ENCODE measurements around the gene IPO4. TPM values are rescaled to one million over a fixed set of nuclear protein-coding genes. Genes with fewer than 3 reads are reported as not detected.

IPO4 gene
- total RNA-seq, 6 experiments from 2014 or later: 70.4 to 85.2 (median 79.4) TPM

DNA sequence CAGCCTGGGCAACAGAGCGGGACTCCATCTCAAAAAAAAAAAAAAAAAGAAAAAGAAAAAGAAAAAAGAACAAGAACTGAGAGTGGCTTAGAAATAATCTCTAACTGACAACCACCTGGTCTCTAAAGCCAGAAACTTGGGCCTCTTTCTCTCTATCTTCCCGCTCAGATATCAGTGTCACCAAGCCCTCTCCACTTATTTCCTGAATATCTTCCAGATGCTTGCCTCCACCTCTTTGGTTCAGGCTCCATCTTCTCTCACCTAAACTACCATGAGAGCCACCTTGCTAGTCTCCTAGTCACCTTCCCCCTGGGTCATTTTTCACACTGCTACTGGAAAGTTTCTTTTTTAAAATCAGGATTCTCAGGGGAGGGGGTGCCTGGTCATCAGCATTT lies 8.4 kb upstream of the IPO4 start:
- DNase-seq: no peak
- H3K9me3 Mint-ChIP-seq: peaks cover 5% of the 10 kb centered on the region; the same call in 1 of the 2 replicates
- peaks cover 48% of the 10 kb centered on the region for H3K4me1 Mint-ChIP-seq (ENCODE audit: low read depth)
- TF ChIP-seq CTCF (IDR thresholded peaks at IDR 0.05): no peak
- peak overlapping the region; percentile 96 for H3K4me3 Mint-ChIP-seq
- H3K36me3 Mint-ChIP-seq (ENCODE audit: low read depth): peaks cover 45% of the 10 kb centered on the region
- peak overlapping the region; percentile 95 for H3K27ac Mint-ChIP-seq
- no peaks in the 10 kb centered on the region; the same call in none of the 2 replicates for H3K27me3 Mint-ChIP-seq (ENCODE audit: insufficient read depth)

GRCh38 chr14:24196071-24197055 lies 7.7 kb upstream of the IPO4 start:
- H3K27ac Mint-ChIP-seq: peak overlapping the region; percentile 95
- peaks cover 2% of the 10 kb centered on the region; the same call in 1 of the 2 replicates for H3K9me3 Mint-ChIP-seq
- DNase-seq: no peak
- no peaks in the 10 kb centered on the region; the same call in none of the 2 replicates for H3K27me3 Mint-ChIP-seq (ENCODE audit: insufficient read depth)
- no peak for TF ChIP-seq CTCF (IDR thresholded peaks at IDR 0.05)
- H3K4me1 Mint-ChIP-seq (ENCODE audit: low read depth): peaks cover 51% of the 10 kb centered on the region
- H3K4me3 Mint-ChIP-seq: peak overlapping the region; percentile 96
- H3K36me3 Mint-ChIP-seq (ENCODE audit: low read depth): peaks cover 42% of the 10 kb centered on the region

GRCh38 chr14:24195186-24196070 lies 6.8 kb upstream of the IPO4 start, which contains the start of gene TM9SF1:
TM9SF1 (minus strand) TSS chr14:24195441; CDS start chr14:24195019, 422 bp downstream.
- peak; percentile 69 for DNase-seq
- Mint-ChIP-seq H3K27me3 (ENCODE audit: insufficient read depth) (no peaks in the 10 kb centered on the region; the same call in none of the 2 replicates), H3K36me3 (ENCODE audit: low read depth) (peaks cover 39% of the 10 kb centered on the region), H3K9me3 (no peaks in the 10 kb centered on the region), H3K4me3 (peak within 1 kb of the TSS; percentile 96), H3K4me1 (ENCODE audit: low read depth) (peaks cover 51% of the 10 kb centered on the region), H3K27ac (peak within 1 kb of the TSS; percentile 95)
- no peak for TF ChIP-seq CTCF (IDR thresholded peaks at IDR 0.05)

DNA sequence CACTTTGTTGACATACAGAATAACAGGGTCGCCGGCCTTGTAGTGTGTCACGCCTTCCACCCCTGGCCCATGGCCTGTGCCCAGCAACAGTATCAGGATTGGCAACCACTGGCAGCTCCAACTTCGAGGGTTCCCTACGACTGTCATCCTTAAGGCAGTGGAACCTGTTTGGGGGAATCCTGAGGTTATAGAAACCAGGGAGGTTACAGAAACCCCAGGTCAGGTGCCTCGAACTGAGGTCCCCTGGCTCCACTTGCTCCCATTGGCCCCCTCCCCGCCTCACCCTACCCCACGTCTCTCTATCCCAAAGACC lies 6.2 kb upstream of the IPO4 start:
- peak overlapping the region; percentile 95 for H3K27ac Mint-ChIP-seq
- H3K27me3 Mint-ChIP-seq (ENCODE audit: insufficient read depth): no peaks in the 10 kb centered on the region; the same call in none of the 2 replicates
- no peak for TF ChIP-seq CTCF (IDR thresholded peaks at IDR 0.05)
- no peak for DNase-seq
- peaks cover 54% of the 10 kb centered on the region for H3K4me1 Mint-ChIP-seq (ENCODE audit: low read depth)
- no peaks in the 10 kb centered on the region for H3K9me3 Mint-ChIP-seq
- H3K36me3 Mint-ChIP-seq (ENCODE audit: low read depth): peaks cover 40% of the 10 kb centered on the region
- peak overlapping the region; percentile 96 for H3K4me3 Mint-ChIP-seq

DNA sequence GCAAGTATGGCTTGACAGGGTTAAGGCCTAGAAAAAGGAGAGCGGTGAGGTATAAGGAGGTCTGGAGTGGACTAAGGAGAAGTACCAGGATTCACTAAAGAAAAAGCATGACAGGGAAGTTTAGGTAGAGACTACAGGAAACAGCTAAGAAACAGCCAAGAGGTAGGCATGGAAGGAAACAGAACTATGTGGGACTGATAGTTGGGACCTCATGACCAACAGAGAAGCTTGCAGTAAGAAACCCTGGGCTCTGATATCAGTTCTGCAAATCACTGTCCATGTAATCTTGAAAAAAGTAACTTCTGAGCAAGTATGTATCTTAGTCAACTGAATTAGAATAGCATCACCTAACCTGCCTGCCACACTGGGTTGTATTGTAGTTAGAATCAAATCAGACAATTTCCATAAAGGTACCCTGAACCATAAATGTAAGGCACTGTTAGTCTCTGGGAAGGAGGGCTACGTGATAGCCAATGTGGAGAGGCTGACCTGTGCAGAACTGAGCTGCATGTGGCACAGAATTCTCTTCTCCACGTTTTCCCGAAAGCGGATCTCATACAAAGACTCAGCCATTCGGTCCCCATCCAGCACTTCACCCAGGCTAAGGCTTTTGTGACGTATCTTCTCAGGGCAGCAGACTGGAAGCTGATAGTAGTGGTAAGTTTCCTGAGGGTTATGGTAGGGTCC lies 5.7 kb upstream of the IPO4 start:
- Mint-ChIP-seq H3K9me3 (no peaks in the 10 kb centered on the region), H3K27me3 (ENCODE audit: insufficient read depth) (no peaks in the 10 kb centered on the region; the same call in none of the 2 replicates), H3K4me3 (peak overlapping the region; percentile 96), H3K27ac (peak overlapping the region; percentile 95), H3K36me3 (ENCODE audit: low read depth) (peaks cover 36% of the 10 kb centered on the region), H3K4me1 (ENCODE audit: low read depth) (peaks cover 58% of the 10 kb centered on the region)
- TF ChIP-seq CTCF (IDR thresholded peaks at IDR 0.05): no peak
- DNase-seq: no peak
